ENCODE measurements around the gene DHRS3. TPM values are rescaled to one million over a fixed set of nuclear protein-coding genes. Genes with fewer than 3 reads are reported as not detected.

Gene DHRS3
- total RNA-seq, 1 experiment from 2014 or later: 54.5 TPM

DNA sequence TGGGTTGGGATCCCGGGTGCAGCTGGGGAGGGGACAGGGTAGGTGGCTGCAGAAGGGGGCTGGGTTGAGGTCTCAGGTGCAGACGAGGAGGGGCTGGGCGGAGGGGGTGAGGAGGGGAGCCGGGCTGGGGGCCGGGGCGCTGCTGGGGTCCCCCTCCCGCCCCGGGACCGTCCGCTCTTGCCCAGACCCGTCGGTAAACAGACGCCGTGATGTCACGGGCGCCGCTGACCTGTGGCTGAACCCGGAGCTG lies 22.3 kb downstream of the DHRS3 start:
- H3K79me1 ChIP-seq (ENCODE audit: insufficient read depth, low read depth, low read length, poor library complexity, severe bottlenecking): no peaks in the 10 kb centered on the region
- H3K27me3 Mint-ChIP-seq (ENCODE audit: low read depth): peaks cover 26% of the 10 kb centered on the region
- no peak overlapping the region for H2AK5ac ChIP-seq (ENCODE audit: insufficient read length, low read length)
- peaks cover 0 to 26% (median 8%) of the 10 kb centered on the region in 3 experiments; a peak in 4 of 7 replicates for H3K36me3 Mint-ChIP-seq (ENCODE audit: insufficient read depth in 1 of 3, low read depth in 3 of 3)
- no peaks in the 10 kb centered on the region for H3K9me3 ChIP-seq (ENCODE audit: control insufficient read depth, low read depth, low read length)
- no peak overlapping the region for H3T11ph ChIP-seq (ENCODE audit: low read length)
- H3K79me2 ChIP-seq (ENCODE audit: insufficient read depth, low read length): no peaks in the 10 kb centered on the region
- H2BK15ac ChIP-seq (ENCODE audit: low read depth, low read length): no peak overlapping the region
- no peak overlapping the region for H2BK120ac ChIP-seq (ENCODE audit: low read depth, low read length, poor library complexity, severe bottlenecking)
- no peak overlapping the region for H3K9ac ChIP-seq (ENCODE audit: extremely low read depth, insufficient read length, low read length)
- H2BK5ac ChIP-seq (ENCODE audit: insufficient read length, low read length): no peak overlapping the region
- no peak overlapping the region for H3K18ac ChIP-seq (ENCODE audit: insufficient read length, low read depth, low read length)
- no CpG with 5 or more reads among the region's 18 CpGs for WGBS (ENCODE audit: extremely low coverage, insufficient read length, low lambda C conversion rate)
- no peak overlapping the region for H3K23ac ChIP-seq (ENCODE audit: insufficient read length, low read depth, low read length)
- no peak overlapping the region for H3K4ac ChIP-seq (ENCODE audit: low read depth, low read length)
- peaks cover 53 to 54% of the 10 kb centered on the region in 2 experiments for H3K4me1 Mint-ChIP-seq
- H4K20me1 ChIP-seq (ENCODE audit: control insufficient read depth, insufficient read depth, insufficient read length): no peaks in the 10 kb centered on the region
- no peaks in the 10 kb centered on the region; the same call in 1 of the 2 replicates for H3K27me3 ChIP-seq (ENCODE audit: insufficient read depth, low read length)
- no peak overlapping the region for H2BK12ac ChIP-seq (ENCODE audit: insufficient read length, low read depth, low read length)
- H3K4me3 Mint-ChIP-seq: peak overlapping the region; percentile 61 to 79
- H2BK20ac ChIP-seq (ENCODE audit: low read depth, low read length, poor library complexity, severe bottlenecking): no peak overlapping the region
- no peak overlapping the region for H3K14ac ChIP-seq (ENCODE audit: insufficient read depth, low read length)
- peak overlapping the region; percentile 78 for H3K4me2 ChIP-seq (ENCODE audit: insufficient read depth, insufficient read length, low read length)
- TF ChIP-seq, protein P1, sequence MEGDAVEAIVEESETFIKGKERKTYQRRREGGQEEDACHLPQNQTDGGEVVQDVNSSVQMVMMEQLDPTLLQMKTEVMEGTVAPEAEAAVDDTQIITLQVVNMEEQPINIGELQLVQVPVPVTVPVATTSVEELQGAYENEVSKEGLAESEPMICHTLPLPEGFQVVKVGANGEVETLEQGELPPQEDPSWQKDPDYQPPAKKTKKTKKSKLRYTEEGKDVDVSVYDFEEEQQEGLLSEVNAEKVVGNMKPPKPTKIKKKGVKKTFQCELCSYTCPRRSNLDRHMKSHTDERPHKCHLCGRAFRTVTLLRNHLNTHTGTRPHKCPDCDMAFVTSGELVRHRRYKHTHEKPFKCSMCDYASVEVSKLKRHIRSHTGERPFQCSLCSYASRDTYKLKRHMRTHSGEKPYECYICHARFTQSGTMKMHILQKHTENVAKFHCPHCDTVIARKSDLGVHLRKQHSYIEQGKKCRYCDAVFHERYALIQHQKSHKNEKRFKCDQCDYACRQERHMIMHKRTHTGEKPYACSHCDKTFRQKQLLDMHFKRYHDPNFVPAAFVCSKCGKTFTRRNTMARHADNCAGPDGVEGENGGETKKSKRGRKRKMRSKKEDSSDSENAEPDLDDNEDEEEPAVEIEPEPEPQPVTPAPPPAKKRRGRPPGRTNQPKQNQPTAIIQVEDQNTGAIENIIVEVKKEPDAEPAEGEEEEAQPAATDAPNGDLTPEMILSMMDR (conservative IDR thresholded peaks at IDR 0.05): no peak
- no peak overlapping the region for H3K56ac ChIP-seq (ENCODE audit: insufficient read length, low read depth, low read length)
- no peak overlapping the region for H2AFZ ChIP-seq (ENCODE audit: low read length)
- no peak overlapping the region for H4K91ac ChIP-seq (ENCODE audit: insufficient read length, low read depth, low read length)
- peaks cover 6% of the 10 kb centered on the region; the same call in 1 of the 2 replicates for H3K4me1 ChIP-seq (ENCODE audit: insufficient read depth, low read length)
- no peak overlapping the region for H3K27ac Mint-ChIP-seq
- H4K8ac ChIP-seq (replicated peaks; ENCODE audit: insufficient read length, low read depth, low read length): no peak overlapping the region
- H3K27ac ChIP-seq (ENCODE audit: insufficient read length, low read depth, low read length): no peak overlapping the region
- no peak overlapping the region for H4K5ac ChIP-seq (ENCODE audit: insufficient read length, low read depth, low read length)
- DNase-seq: no peak
- no peaks in the 10 kb centered on the region; a peak in 1 of 5 replicates for H3K9me3 Mint-ChIP-seq
- peaks cover 13% of the 10 kb centered on the region for H3K23me2 ChIP-seq (ENCODE audit: insufficient read length, low read depth, low read length, poor library complexity, severe bottlenecking)

Data from H9 (cell line).